Measurements from ENCODE around the gene TUBA8.

GRCh38 chr22:18110954-18111758 is 547 bp downstream of the TUBA8 start:
- no peak for TF ChIP-seq EP300 (IDR thresholded peaks at IDR 0.05)
- TF ChIP-seq POLR2AphosphoS5 (IDR thresholded peaks at IDR 0.05), result no peak
- TF ChIP-seq CTCF (IDR thresholded peaks at IDR 0.05), result no peak

Measured in gastroesophageal sphincter (tissue), 3 donors.